HPDE6-E6E7 (cell line): Measurements from ENCODE around the gene RNF215.
"Not testable (repeated sequence)": the region's sequence is repeated elsewhere in the genome, so short reads cannot be mapped to it uniquely, and the experiment has no call there.

Experiments used
- DNase-seq: peaks from one replicate; pipeline ENCODE4 v3.0.0; 2011; ENCODE audit warnings: missing footprints; ENCODE audit errors: extremely low spot score

The RNF215 gene

GRCh38 chr22:30421695-30422480 lies 34.7 kb upstream of the RNF215 start:
- DNase-seq, result no peak

GRCh38 chr22:30420347-30421125 lies 33.3 kb upstream of the RNF215 start:
- no peak for DNase-seq

GRCh38 chr22:30416837-30417236 lies 29.6 kb upstream of the RNF215 start:
- no peak for DNase-seq

GRCh38 chr22:30416403-30416802 lies 29.2 kb upstream of the RNF215 start:
- DNase-seq, result no peak

GRCh38 chr22:30414525-30415047 lies 27.4 kb upstream of the RNF215 start:
- DNase-seq, result no peak

- DNase-seq, result no peak
Observed at GRCh38 chr22:30413745-30414524, 26.7 kb upstream of the RNF215 start.

- no peak for DNase-seq
Observed at GRCh38 chr22:30413001-30413400, 25.8 kb upstream of the RNF215 start.

GRCh38 chr22:30411780-30412179 lies 24.6 kb upstream of the RNF215 start:
- no peak for DNase-seq

- no peak for DNase-seq
Observed at GRCh38 chr22:30408388-30409102, 21.3 kb upstream of the RNF215 start.

- no peak for DNase-seq
Observed at GRCh38 chr22:30406400-30406799, 19.2 kb upstream of the RNF215 start.

GRCh38 chr22:30405731-30406130 lies 18.5 kb upstream of the RNF215 start:
- no peak for DNase-seq

- no peak for DNase-seq
Observed at GRCh38 chr22:30404307-30404706, 17.1 kb upstream of the RNF215 start.

- DNase-seq, result not testable (repeated sequence)
Observed at GRCh38 chr22:30402766-30403104, 15.5 kb upstream of the RNF215 start.

- no peak for DNase-seq
Observed at GRCh38 chr22:30402028-30402765, 15.0 kb upstream of the RNF215 start.

- DNase-seq, result not testable (repeated sequence)
Observed at GRCh38 chr22:30401024-30401423, 13.8 kb upstream of the RNF215 start.

GRCh38 chr22:30400159-30400558 lies 12.9 kb upstream of the RNF215 start:
- no peak for DNase-seq

GRCh38 chr22:30399718-30400117 lies 12.5 kb upstream of the RNF215 start:
- no peak for DNase-seq

GRCh38 chr22:30398685-30399680 lies 11.8 kb upstream of the RNF215 start:
- no peak for DNase-seq
